SK-N-SH treated with all-trans-retinoic acid at 6 μM for 48 hours (cell line): ENCODE data around the gene MT1G.
A peak's percentile ranks its signal among the peaks of the same experiment; 100 is the strongest.

ENCODE experiments used
- ATAC-seq: fragments of 200-7000 bp; cut with Tn5 transposase; 3 replicates; pipeline ENCODE4 v1.9.1; 2020; ENCODE audit warnings: mild to moderate bottlenecking, moderate library complexity
- ARNTL ChIP-seq: fragments of 450-650 bp; formaldehyde crosslinking; IDR thresholded peaks from 2 replicates; pipeline ENCODE4 v1.5.0; 2020; ENCODE audit warnings: low read depth, mild to moderate bottlenecking, moderate library complexity, borderline replicate concordance
- BACH2 ChIP-seq: fragments of 250-450 bp; sonication (Bioruptor Pico); IDR thresholded peaks from 2 replicates; pipeline ENCODE4 v1.9.0; 2021; ENCODE audit warnings: mild to moderate bottlenecking, borderline replicate concordance
- CREB5 ChIP-seq: fragments of 250-450 bp; sonication (Bioruptor Pico); IDR thresholded peaks from 2 replicates; pipeline ENCODE4 v1.5.1; 2020; ENCODE audit warnings: low read depth, mild to moderate bottlenecking, moderate library complexity
- CSDC2 ChIP-seq: fragments of 250-450 bp; sonication (Bioruptor Pico); IDR thresholded peaks from 2 replicates; pipeline ENCODE4 v1.5.0; 2020; ENCODE audit warnings: mild to moderate bottlenecking, moderate library complexity
- CSRNP3 ChIP-seq: fragments of 250-450 bp; sonication (Bioruptor Pico); IDR thresholded peaks from 2 replicates; pipeline ENCODE4 v1.5.1; 2021; ENCODE audit warnings: mild to moderate bottlenecking, moderate library complexity
- ESRRG ChIP-seq: fragments of 250-450 bp; sonication (Bioruptor Pico); IDR thresholded peaks from 2 replicates; pipeline ENCODE4 v1.6.1; 2021; ENCODE audit warnings: mild to moderate bottlenecking
- GLIS3 ChIP-seq: fragments of 250-450 bp; sonication (Bioruptor Pico); IDR thresholded peaks from 2 replicates; pipeline ENCODE4 v1.5.0; 2020; ENCODE audit warnings: mild to moderate bottlenecking, moderate library complexity
- ISL1 ChIP-seq: fragments of 250-450 bp; sonication (Bioruptor Pico); IDR thresholded peaks from 2 replicates; pipeline ENCODE4 v2.1.2; 2022; ENCODE audit warnings: mild to moderate bottlenecking, moderate library complexity
- OSR1 ChIP-seq: fragments of 250-450 bp; sonication (Bioruptor Pico); IDR thresholded peaks from 2 replicates; pipeline ENCODE4 v1.8.0; 2022; ENCODE audit warnings: moderate library complexity, mild to moderate bottlenecking, inconsistent platforms
- PATZ1 ChIP-seq: fragments of 250-450 bp; sonication (Bioruptor Pico); IDR thresholded peaks from 2 replicates; pipeline ENCODE4 v1.8.0; 2020; ENCODE audit warnings: mild to moderate bottlenecking, moderate library complexity, borderline replicate concordance
- POU6F1 ChIP-seq: fragments of 250-450 bp; sonication (Bioruptor Pico); IDR thresholded peaks from 2 replicates; pipeline ENCODE4 v1.8.0; 2021; ENCODE audit warnings: low read depth, mild to moderate bottlenecking, moderate library complexity, borderline replicate concordance
- RARB ChIP-seq: fragments of 250-450 bp; sonication (Bioruptor Pico); IDR thresholded peaks from 2 replicates; pipeline ENCODE4 v1.8.0; 2021; ENCODE audit warnings: mild to moderate bottlenecking, moderate library complexity
- SNAI2 ChIP-seq: fragments of 250-450 bp; sonication (Bioruptor Pico); IDR thresholded peaks from 2 replicates; pipeline ENCODE4 v1.5.0; 2020; ENCODE audit warnings: mild to moderate bottlenecking, moderate library complexity
- TCF4 ChIP-seq: fragments of 250-450 bp; sonication (Bioruptor Pico); IDR thresholded peaks from 2 replicates; pipeline ENCODE4 v1.8.0; 2021; ENCODE audit warnings: mild to moderate bottlenecking, moderate library complexity, borderline replicate concordance
- TOX ChIP-seq: fragments of 250-450 bp; sonication (Bioruptor Pico); IDR thresholded peaks from 2 replicates; pipeline ENCODE4 v1.8.0; 2021; ENCODE audit warnings: mild to moderate bottlenecking, moderate library complexity, borderline replicate concordance
- TSHZ2 ChIP-seq: fragments of 250-450 bp; sonication (Bioruptor Pico); IDR thresholded peaks from 2 replicates; pipeline ENCODE4 v1.5.0; 2020; ENCODE audit warnings: mild to moderate bottlenecking, moderate library complexity
- ZC3H10 ChIP-seq: fragments of 250-450 bp; sonication (Bioruptor Pico); IDR thresholded peaks from 2 replicates; pipeline ENCODE4 v1.5.1; 2021; ENCODE audit warnings: mild to moderate bottlenecking, moderate library complexity
- ZFP3 ChIP-seq: fragments of 250-450 bp; sonication (Bioruptor Pico); IDR thresholded peaks from 2 replicates; pipeline ENCODE4 v1.5.0; 2020; ENCODE audit warnings: mild to moderate bottlenecking, moderate library complexity
- ZFP30 ChIP-seq: fragments of 450-650 bp; formaldehyde crosslinking; IDR thresholded peaks from 2 replicates; pipeline ENCODE4 v1.5.0; 2022; ENCODE audit warnings: mild to moderate bottlenecking, moderate library complexity
- ZNF70 ChIP-seq: fragments of 450-650 bp; formaldehyde crosslinking; IDR thresholded peaks from 2 replicates; pipeline ENCODE4 v1.5.0; 2020; ENCODE audit warnings: mild to moderate bottlenecking, moderate library complexity
- ZNF8 ChIP-seq: fragments of 450-650 bp; formaldehyde crosslinking; IDR thresholded peaks from 2 replicates; pipeline ENCODE4 v1.5.0; 2020; ENCODE audit warnings: mild to moderate bottlenecking, moderate library complexity

MT1G gene

GRCh38 chr16:56632848-56633365, 35.0 kb downstream of the MT1G start (continued):
- no peak for TF ChIP-seq OSR1 (CRISPR knock-in tag)
- no peak for TF ChIP-seq ZFP3 (CRISPR knock-in tag)
- TF ChIP-seq CSDC2 (CRISPR knock-in tag): no peak
- TF ChIP-seq GLIS3 (CRISPR knock-in tag): no peak

GRCh38 chr16:56632156-56632847, 35.6 kb downstream of the MT1G start, which contains the start of gene MT1M:
MT1M (plus strand) TSS chr16:56632659; CDS start chr16:56632732, 73 bp downstream.
- peak; percentile 63 for ATAC-seq
- TF ChIP-seq CSRNP3 (CRISPR knock-in tag) (no peak), TCF4 (CRISPR knock-in tag) (no peak), ZFP3 (CRISPR knock-in tag) (no peak), POU6F1 (CRISPR knock-in tag) (no peak), OSR1 (CRISPR knock-in tag) (no peak), RARB (no peak), BACH2 (CRISPR knock-in tag) (no peak), ZNF70 (CRISPR knock-in tag) (no peak), PATZ1 (CRISPR knock-in tag) (no peak), TOX (CRISPR knock-in tag) (no peak), CREB5 (no peak), ZC3H10 (CRISPR knock-in tag) (no peak), ZFP30 (CRISPR knock-in tag) (no peak), ZNF8 (CRISPR knock-in tag) (no peak), ISL1 (no peak), GLIS3 (CRISPR knock-in tag) (no peak)

GRCh38 chr16:56631832-56632155, 36.1 kb downstream of the MT1G start:
- ATAC-seq: no peak
- TF ChIP-seq ARNTL (CRISPR knock-in tag) (no peak), TSHZ2 (CRISPR knock-in tag) (no peak), ZNF70 (CRISPR knock-in tag) (no peak), SNAI2 (no peak), ZFP30 (CRISPR knock-in tag) (no peak), PATZ1 (CRISPR knock-in tag) (no peak), ZNF8 (CRISPR knock-in tag) (no peak), ESRRG (CRISPR knock-in tag) (no peak), TOX (CRISPR knock-in tag) (no peak), ISL1 (no peak), CREB5 (no peak), POU6F1 (CRISPR knock-in tag) (no peak), ZFP3 (CRISPR knock-in tag) (no peak), CSDC2 (CRISPR knock-in tag) (no peak)
